Measurements from ENCODE around the gene FAM32A.

DNA sequence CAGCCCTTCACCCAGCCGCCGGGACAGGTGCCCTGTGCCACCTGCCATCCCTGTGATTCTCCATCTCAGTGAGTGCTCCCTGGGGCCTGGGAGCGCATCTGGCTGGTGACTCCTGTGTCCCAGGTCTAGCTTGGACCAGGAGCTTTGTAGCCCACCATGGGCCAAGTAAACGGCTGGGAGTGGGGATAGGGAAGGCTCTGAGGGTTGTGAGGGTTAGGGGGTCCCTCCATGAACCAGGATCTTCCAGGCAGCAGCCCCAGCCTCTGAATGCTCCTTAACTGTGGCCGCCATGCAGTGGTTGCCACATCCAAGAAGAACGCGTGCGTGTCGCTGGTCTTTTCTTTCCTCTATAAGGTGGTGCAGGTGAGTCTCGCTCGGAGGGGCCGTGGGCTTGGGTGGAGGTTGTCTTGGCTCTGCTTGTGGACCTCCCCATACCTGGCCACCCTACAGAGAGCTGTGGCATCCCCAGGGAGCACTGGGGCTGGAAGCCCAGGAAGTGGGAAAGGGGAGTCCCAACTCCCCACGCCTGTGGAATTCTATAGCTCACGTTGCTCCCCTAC, 20.9 kb downstream of the FAM32A start:
- TF ChIP-seq, protein P1, sequence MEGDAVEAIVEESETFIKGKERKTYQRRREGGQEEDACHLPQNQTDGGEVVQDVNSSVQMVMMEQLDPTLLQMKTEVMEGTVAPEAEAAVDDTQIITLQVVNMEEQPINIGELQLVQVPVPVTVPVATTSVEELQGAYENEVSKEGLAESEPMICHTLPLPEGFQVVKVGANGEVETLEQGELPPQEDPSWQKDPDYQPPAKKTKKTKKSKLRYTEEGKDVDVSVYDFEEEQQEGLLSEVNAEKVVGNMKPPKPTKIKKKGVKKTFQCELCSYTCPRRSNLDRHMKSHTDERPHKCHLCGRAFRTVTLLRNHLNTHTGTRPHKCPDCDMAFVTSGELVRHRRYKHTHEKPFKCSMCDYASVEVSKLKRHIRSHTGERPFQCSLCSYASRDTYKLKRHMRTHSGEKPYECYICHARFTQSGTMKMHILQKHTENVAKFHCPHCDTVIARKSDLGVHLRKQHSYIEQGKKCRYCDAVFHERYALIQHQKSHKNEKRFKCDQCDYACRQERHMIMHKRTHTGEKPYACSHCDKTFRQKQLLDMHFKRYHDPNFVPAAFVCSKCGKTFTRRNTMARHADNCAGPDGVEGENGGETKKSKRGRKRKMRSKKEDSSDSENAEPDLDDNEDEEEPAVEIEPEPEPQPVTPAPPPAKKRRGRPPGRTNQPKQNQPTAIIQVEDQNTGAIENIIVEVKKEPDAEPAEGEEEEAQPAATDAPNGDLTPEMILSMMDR (IDR thresholded peaks at IDR 0.05; ENCODE audit: low read depth, low read length) = no peak
- no peak for TF ChIP-seq EZH2phosphoT487 (IDR thresholded peaks at IDR 0.05; ENCODE audit: low read depth)
